GM19023 (cell line): Measurements from ENCODE around the gene BEST4.
"Not testable (repeated sequence)": the region's sequence is repeated elsewhere in the genome, so short reads cannot be mapped to it uniquely, and the experiment has no call there.

Experiments
- ATAC-seq: cut with Tn5 transposase; IDR thresholded peaks from one replicate; pipeline ENCODE4 v1.9.1; 2021; ENCODE audit warnings: mild to moderate bottlenecking, moderate library complexity; ENCODE audit not compliant: unreplicated experiment

Gene BEST4

DNA sequence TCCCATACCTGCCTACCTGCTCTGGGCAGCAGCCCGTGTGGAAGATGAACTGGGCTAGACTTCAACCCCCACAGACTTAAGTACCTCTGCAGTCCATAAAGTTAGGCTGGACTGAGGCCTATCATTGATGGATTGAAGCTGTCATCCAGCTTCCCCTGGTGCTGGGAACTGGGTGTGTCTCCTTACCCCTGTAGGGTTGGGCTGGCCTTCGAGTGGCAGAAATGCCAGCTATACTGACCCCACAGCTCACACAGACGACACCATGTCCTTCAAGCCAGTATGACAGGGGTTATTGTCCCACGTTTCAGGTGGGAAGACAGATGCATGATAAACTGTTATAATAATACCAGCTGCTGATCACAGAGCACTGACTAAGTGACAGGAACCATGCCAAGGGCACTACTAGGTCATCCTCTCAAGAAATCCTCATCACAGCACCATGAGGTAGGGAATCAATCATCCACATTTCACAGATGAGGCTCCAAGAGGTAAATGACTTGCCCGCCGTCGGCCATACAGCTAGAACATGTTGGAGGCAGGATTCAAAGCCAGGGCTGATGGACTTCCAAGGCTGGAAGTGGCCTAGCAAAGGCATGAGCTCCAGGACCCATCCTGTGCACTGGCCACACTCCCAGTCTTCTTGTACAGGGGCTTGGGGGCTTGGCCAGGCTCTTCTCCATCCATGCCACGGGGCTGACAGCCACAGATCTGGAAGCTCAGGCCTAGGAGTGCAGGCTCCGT, at the start of gene BEST4:
TSS of gene BEST4 (minus strand) at position 51 of the 741 bp plus-strand sequence. CDS start 465 bp downstream, outside the sequence.
- ATAC-seq = no peak

DNA sequence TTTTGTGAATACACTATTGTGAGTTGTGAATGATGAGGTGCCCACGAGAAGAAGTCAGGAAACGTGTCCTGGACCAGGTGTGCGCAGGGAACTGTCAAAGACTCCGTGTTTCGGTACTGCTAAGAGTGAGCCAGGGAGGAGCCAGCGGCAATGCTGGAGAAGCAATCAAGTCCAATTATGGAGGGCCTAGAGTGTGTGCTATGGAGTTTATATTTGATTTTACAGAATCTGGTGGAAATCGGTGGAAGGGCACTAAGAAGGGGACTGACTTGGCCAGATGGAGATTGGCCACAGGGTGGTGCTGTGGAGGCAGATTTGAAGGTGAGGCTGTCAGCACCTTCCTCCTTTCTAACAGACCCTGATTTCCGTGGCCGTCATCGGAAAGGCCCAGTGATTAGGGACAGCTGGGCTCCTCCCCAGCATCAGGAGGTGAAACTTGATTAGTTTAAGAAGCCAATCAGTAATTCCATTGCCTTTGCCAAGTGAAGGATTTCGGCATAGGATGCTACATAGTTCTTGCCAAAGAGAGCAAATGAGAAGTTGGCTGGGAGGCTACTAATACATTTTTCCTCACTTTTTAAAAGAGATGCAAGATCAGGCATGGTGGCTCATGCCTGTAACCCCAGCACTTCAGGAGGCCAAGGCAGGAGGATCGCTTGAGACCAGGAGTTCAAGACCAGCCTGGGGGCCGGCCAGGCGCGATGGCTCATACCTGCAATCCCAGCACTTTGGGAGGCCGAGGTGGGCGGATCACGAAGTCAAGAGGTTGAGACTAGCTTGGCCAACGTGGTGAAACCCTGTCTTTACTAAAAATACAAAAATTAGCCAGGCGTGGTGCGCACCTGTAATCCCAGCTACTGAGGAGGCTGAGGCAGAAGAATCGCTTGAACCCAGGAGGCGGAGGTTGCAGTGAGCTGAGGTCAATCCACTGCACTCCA, 48.0 kb upstream of the BEST4 start:
- ATAC-seq = peak; percentile 74

DNA sequence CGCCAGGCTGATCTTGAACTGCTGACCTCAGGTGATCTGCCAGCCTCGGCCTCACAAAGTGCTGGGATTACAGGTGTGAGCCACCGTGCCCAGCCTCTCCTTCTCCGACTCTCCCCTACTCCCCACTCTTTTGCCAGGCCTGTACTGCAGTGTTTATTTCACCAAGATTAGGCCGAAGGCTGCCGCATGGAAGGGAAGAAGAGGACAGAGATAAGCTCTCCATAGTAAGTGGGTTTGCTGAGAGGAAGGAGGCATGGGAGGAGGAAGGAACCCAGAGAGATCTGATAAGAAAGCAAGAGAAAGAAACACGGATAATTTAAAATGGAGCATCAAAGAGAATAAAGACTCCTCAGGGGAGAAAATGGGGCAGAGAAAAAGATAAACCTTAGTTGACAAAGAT, 46.4 kb upstream of the BEST4 start:
- no peak for ATAC-seq

DNA sequence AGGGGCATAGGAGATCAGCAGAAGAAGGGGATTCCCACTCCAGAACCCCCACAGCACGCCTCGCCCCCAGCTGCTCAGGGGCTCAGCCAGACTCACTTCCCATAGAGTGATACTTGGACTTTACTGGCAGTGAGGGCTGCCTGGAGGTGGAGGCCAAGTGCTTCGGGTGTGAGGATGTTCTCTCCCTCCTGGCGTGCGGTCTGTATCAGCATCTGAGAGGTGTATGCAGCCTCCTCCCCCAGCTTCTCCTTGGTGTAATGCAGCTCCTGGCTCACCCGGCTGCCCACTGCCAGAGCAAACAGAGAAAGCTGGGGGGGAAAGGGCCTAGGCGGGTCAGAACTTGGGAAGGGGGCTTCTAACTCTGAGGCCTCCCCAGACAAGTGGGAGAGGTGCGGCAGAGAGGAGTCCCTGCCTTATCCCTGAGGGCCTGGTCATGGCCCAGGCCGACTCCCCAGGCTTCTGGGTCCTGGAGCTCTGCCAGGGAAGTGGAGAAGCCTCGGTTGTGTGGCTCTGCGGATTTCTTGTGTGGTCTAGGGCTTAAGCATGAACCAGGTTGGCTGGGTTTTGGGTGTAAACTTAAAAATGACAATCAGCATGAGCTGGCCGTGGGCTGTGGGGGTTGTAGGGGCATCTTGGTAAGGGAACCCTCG, 44.2 kb upstream of the BEST4 start:
- ATAC-seq = no peak

DNA sequence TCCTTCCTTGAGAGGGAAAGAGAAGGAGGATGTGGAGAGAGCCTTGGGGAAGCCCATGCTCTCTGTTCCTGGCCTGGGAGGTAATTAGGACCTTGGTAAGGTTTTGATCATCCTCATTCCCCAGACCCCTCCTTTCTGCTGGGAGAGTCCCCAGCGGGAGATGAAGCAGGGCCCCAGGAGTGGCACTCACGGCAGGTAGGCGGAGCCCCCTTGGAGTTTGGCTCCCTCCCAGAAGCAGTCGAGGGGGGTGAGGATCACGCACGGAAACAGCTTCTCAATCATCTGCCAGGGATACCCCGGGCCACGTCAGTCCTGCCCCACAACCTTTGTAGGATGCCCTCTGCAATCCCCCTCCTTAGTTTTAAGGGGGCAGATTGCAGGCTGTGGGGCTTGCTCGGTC, 43.5 kb upstream of the BEST4 start:
- ATAC-seq = no peak

DNA sequence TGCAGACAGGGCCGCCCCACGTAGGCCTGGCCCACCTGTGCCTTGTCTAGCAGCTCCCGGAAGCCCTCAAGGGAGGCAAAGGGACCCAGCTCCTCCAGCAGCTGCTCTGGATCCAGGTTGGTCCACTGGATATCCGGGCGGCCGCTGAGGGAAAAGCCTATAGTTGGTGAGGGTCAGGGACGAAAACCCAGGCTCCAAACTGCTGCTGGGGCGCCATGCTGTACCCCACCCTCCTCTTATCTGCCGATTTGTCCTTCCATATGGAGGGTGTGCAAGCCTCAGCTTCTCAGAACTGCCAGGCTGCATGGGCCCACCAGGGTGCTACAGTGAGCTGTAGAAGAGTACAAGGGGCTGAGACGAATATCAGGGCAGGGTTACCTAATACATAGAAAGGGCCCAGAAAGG, 42.9 kb upstream of the BEST4 start:
- no peak for ATAC-seq

DNA sequence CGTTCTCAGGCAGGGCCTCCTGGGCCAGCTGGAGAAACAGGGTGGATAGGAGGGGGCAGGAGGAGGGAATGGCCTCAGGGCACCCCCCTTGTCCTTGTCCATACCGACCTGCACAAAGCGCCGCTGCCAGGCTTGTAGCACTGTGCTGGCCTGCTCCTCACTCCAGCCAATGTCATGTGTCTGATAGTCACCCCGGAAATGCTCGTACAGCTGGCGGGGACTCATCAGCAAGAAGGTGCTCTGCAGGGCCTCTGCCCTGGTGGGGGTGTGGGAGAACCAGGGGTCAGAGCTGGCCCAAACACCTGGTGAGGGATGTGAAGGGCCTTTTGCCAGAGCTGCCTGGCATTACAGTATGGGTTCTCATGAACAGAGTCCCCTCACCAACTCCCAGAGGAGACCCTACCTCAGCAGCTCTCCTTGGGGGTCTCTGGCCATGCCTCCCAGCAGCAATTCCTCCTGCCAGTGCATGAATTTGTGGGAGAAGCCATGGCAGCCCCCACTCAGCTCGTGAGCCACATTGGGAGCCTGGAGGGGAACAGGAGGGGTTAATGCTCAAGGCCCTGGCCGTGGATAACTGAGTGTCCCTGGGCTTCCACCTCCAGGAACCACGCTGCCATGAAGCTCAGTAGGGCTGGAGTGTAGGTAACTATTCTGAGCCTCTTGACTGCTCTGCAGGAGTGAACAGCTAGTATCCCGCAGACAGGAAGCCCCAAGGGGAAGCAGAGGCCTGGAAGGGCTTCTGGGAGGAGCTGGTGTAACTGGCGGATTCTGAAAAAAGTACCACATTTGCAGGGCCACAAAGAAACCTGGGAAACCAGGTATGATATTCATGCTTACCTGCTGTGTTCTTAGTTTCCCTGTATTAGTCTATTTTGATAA, 41.8 kb upstream of the BEST4 start:
- ATAC-seq = no peak

DNA sequence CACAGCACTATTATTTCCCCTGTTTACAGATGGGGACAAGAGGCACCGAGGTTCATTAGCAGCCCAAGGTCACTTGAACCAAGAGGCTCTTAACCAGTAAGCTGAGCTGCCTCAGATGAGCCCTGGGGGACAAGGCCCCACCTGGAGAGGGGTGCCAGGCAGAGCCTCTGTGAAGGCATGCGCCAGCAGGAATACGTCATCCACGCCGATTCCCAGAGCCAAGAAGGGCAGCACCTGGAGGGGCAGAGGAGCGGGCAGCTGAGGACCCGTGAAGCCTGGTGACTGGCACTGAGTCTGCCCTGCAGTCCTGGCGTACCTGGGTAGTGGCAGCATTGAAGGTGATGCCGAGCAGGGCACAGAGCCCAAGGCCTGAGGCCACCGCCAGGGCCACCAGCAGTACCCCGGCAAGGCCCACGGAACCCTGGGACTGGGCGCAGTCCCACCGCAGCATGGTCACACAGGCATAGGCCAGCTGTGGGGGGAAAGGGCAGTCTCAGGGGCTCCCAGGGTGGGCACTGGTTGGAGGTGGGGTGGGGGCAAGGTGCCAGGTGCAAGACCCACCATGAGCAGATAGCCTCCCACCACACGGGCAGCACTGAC, 41.0 kb upstream of the BEST4 start:
- ATAC-seq = no peak

DNA sequence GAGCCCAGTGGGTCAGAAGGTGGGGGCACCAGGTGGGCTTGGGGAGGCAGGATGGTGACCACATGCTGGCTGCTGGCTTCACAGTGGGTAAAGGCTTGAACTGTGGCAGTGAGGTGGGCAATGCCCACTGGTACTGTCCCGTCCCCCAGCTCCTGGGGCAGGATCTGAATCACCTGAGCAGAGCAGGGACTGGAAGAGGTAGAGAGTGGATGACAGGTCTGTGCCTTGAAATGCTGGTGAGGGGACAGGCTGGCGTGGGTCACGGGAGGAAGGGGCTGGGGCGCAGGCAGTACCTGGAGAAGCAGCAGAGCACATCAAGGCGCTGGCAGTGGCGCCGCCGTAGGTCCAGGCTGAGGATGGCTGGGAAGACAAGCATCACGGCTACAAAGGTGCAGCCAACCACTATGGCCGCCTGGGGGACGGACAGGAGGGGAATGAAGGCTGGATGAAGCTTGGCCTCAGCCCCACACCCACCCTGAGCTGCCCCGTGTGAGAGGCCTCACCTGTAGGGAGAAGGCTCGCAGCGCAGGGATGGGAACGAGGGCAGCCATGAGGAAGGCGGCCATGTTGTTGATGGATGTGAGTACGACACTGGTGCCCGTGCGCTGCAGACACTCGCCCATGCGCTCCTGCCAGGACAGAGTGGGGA, 40.2 kb upstream of the BEST4 start:
- no peak for ATAC-seq

DNA sequence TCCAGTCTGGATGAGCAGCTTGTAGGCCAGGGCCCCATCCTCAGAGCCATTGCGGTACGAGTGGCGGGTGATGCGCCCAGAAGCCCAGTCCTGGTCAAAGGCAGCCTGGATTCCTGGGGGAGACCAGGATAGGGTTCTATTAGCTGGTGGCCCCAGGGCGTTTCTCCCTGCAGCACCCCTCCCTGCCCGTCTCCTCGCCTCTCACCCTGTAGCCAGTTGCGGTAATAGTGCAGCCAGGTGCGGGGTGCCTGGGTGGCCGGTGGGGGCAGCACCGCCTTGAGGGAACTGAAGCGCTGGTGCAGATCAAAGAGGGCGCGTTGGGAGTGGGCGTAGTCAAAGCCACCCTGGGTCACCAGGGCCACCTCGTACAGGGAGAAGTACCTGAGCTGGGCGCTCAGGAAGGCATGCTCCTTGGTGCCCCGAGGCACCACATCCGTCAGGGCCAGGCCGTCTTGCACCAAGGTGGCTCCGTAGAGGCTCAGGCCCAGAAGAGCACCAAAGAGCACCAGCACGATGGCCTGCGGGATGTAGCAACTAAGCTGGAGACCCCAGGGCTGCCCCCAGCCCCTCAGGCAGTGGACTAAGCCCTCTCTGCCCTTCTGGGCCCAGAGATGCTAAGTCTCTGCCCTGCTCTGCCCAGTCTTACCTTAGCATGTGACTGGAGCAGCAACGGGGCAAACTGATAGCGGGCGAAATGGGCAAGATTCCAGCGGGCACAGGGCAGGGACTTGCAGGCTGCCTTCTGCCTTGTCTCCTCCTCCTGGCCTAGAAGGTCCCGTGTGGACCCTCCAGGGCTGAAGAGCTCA, 39.4 kb upstream of the BEST4 start:
- ATAC-seq = no peak

DNA sequence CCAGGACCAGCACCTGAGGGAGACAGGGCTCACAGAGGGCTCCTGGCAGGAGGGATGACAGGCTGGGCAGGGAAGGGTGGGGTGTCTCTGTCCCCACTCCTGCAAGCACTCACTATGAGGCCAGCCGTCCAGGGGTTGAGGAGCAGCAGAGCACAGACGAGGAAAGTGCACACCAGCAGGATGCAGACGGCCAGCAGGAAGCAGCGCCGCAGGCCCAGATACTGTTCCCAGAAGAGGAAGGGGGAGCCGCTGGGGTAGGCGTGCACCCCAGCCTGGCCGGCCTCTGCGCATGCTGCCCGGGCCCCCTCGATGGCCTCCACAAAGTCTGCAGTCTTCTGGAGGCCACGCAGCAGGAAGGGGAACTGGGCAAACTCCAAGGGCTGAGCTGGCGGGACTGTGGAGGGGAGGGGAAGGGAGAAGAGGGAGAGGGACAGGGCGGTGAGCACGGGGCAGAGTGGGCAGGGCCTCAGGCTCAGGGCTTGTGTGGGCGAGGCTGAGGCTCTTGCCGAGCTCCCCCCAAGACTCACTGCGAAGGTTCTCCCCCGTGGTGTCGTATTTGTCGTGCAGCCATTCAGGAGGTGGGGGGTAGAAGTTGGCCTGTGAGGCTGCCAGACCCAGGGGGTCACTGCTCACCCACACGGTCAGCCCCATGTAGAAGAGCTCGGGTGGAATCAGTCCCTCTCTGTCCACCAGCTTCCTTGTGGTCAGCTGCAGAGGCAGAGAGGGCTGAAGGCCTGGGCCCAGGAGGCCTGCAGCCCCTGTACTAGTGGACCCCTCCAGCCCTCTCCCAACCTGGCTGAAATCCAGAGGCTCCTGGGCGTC, 38.6 kb upstream of the BEST4 start:
- ATAC-seq = no peak

DNA sequence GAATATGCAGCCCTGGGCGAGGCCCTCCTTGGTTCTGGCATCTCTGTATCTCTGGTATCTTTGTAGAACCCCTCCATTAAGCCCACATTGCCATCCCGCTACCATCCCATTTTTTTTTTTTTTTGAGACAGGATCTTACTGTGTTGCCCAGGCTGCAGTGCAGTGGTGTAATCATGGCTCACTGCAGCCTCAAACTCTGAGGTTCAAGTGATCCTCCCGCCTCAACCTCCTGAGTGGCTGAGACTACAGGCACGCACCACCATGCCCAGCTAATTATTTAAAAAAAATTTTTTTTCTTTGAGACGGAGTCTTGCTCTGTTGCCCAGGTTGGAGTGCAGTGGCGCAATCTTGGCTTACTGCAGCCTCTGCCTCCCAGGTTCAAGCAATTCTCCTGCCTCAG, 36.4 kb upstream of the BEST4 start:
- ATAC-seq = not testable (repeated sequence)

DNA sequence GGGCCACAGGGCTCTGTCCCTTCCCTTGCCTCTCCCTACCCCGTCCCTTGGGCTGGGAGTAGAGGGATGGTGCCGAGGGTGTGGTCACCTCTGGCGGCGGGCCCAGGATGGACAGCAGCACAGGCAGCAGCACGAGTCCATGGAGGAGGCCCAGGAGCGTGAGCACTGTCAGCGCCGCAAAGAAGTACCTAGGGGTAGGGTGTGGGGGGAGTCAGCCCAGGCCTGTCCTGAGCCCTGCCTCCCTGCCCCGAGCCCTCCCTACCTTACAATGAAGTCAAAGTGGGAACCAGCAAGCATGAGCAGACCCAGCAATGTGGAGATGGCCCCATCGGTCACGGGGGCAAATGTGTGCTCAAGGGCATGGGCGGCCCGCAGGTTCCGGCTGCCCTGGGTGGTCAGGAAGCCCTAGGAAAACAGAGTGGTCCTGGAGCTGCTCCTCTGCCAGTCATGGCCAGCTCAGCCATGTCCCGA, 35.0 kb upstream of the BEST4 start:
- ATAC-seq = no peak

DNA sequence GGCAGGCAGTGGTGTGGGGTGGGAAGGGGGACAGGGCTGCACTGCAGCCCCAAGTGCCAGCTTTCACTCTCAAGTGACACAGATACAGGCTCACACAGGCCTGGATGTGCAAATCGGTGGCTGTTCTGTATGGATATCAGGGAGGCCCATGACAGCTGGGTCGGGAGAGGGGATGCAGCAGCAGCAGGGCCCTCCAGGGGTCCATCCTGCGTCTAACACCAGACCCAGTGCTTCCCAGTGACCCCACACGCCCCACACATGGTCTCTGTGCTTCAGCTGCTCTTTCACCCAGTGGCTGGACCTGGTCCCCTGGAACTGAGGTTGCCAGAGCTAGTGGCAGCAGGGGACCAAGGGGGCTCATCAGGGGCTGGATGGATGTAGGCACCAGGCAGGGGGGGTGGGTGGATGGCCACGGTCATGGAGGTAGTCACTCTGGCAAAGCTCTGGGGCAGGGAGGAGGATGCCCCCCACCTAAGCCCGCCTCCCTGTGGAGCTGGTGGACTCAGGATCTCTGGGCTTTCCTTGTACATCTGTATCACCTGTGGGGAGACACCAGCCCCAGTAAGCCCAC, 34.2 kb upstream of the BEST4 start:
- ATAC-seq = no peak

DNA sequence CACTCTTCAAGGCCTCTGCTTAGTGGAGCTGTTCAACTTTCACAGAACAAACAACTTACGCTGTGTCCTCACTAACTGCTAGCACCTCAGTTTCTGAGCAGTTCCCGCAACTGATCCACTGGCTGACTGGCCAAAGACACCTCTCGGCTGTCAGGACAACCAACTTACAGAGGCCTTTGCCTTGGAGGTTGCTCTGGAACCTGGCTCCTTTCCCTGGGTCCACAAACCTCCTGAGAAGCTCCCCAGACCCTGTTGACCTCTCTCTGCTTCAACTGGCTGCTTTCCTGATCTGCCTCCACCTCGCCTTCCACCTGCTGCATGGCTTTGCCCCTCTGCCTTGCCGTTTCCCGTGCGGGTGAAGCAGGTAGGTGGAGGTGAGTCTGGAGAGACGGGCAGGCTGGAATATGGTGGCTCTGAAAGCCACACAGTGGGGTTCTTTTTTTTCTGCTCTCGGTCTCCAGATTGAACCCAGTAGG, 33.3 kb upstream of the BEST4 start:
- no peak for ATAC-seq

DNA sequence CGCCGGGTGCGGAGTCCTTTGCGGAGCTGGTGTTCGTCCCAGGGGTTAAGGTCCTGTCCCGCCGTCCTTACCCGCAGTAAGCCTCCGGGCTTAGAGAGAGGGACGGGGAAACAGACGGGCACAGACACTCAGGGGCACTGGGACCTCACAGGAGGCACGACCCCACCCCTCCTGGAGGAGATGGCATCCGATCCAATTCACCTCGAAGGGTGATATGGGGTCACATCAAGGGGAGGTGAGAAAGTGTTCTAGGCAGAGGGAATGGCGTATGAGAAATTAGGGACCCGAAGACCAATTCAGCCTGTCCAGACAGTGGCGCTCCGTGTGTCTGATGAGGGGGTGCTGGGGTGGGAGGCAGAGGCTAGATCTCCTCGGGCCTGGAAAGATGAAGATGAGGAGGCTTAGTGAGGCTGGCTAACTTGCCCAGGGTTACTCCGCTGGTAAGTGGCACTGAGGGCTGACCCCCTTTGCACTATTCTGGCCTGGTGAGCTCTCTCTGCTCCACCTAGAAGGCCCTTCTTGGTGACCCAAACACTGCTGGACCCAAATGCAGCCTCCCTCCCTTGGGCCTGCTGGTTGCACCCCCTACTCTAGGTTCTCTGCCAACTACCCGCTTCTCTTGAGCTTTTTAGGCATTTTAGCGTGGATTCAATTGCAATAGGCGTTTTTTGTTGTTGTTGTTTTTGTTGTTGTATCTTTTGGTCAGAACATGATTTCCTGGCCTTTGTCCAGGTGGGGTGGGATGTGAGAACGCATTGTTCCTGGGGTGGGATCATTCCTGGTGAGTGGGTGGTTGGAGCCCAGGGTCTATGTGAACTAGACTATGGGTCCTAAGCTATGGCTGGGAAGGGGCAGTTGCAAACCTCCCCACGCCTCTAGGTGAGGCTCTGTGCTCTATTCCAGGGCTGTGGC, 32.6 kb upstream of the BEST4 start:
- ATAC-seq = peak; percentile 18
